HEK293 (cell line): ENCODE results near the gene KRTAP5-2.
A peak's percentile ranks its signal among the peaks of the same experiment; 100 is the strongest.
"Not testable (repeated sequence)": the region's sequence is repeated elsewhere in the genome, so short reads cannot be mapped to it uniquely, and the experiment has no call there.

Source experiments
- CTCF ChIA-PET: fragments of 350-600 bp; formaldehyde crosslinking; extraction: SDS; loops from one replicate; lab custom pipeline; 2021; ENCODE audit warnings: antibody characterized with exemption; lab: Yijun Ruan, JAX
- POLR2A ChIA-PET: fragments of 300-600 bp; formaldehyde crosslinking; extraction: SDS; loops from one replicate; lab custom pipeline; 2020; ENCODE audit warnings: antibody characterized with exemption, inconsistent platforms; lab: Yijun Ruan, JAX
- H3K27ac ChIP-seq: fragments of 200-500 bp; sonication (Bioruptor generic); 2 replicates; pipeline ENCODE4 v1.5.1; 2014; ENCODE audit warnings: low read depth, low read length, control low read depth, inconsistent platforms; ENCODE audit errors: extremely low read depth
- H3K36me3 ChIP-seq, 2 experiments: fragments of 200-500 bp in 1 of 2; sonication (Bioruptor generic) in 1 of 2; 1 replicate in 1 of 2; 2 replicates in 1 of 2; pipeline ENCODE4 v1.5.1; 2014 to 2017; ENCODE audit warnings: inconsistent platforms in 2 of 2, low read length in 2 of 2; ENCODE audit not compliant: control insufficient read depth in 2 of 2, insufficient read depth in 1 of 2
- H3K4me1 ChIP-seq: fragments of 200-500 bp; sonication (Bioruptor generic); 2 replicates; pipeline ENCODE4 v1.5.1; 2014; ENCODE audit warnings: mild to moderate bottlenecking, low read length, inconsistent platforms; ENCODE audit not compliant: control insufficient read depth, insufficient read depth
- H3K4me3 ChIP-seq: 2 replicates; pipeline ENCODE4 v1.5.1; 2011; ENCODE audit warnings: low read depth, mild to moderate bottlenecking, control low read depth, low read length, moderate library complexity
- H3K9me3 ChIP-seq: fragments of 200-500 bp; sonication (Bioruptor generic); 2 replicates; pipeline ENCODE4 v1.5.1; 2014; ENCODE audit warnings: low read depth, low read length, inconsistent platforms; ENCODE audit not compliant: control insufficient read depth, insufficient read depth
- EGR2 ChIP-seq: fragments of 450-650 bp; formaldehyde crosslinking; IDR thresholded peaks from 2 replicates; pipeline ENCODE4 v1.5.1; 2016; ENCODE audit warnings: low read depth, missing biosample characterization, missing genetic modification characterization
- ELK4 ChIP-seq: IDR thresholded peaks from 2 replicates; pipeline ENCODE4 v1.6.1; 2011; ENCODE audit warnings: mild to moderate bottlenecking, low read depth, low read length, borderline replicate concordance
- HOXD13 ChIP-seq: sonication (generic); formaldehyde crosslinking; IDR thresholded peaks from 2 replicates; pipeline ENCODE4 v1.8.0; 2022; ENCODE audit warnings: missing genetic modification reagents, borderline replicate concordance
- PRDM6 ChIP-seq: fragments of 450-650 bp; formaldehyde crosslinking; IDR thresholded peaks from 2 replicates; pipeline ENCODE4 v1.5.1; 2017; ENCODE audit warnings: missing biosample characterization, missing genetic modification characterization
- RBAK ChIP-seq: fragments of 450-650 bp; formaldehyde crosslinking; IDR thresholded peaks from 2 replicates; pipeline ENCODE4 v1.5.1; 2016; ENCODE audit warnings: missing biosample characterization, missing genetic modification characterization
- SETDB1 ChIP-seq: IDR thresholded peaks from one replicate; pipeline ENCODE4 v1.6.1; 2017; ENCODE audit warnings: mild to moderate bottlenecking, low read length, moderate library complexity, mixed read lengths; ENCODE audit not compliant: insufficient read length
- ZBTB26 ChIP-seq: fragments of 450-650 bp; formaldehyde crosslinking; optimal IDR thresholded peaks from 2 replicates; pipeline ENCODE3; 2016; ENCODE audit warnings: missing biosample characterization, mild to moderate bottlenecking, missing genetic modification characterization
- ZFP3 ChIP-seq: fragments of 450-650 bp; formaldehyde crosslinking; IDR thresholded peaks from 2 replicates; pipeline ENCODE4 v1.5.1; 2016; ENCODE audit warnings: low read depth, missing biosample characterization, missing genetic modification characterization
- ZNF132 ChIP-seq: fragments of 450-650 bp; formaldehyde crosslinking; IDR thresholded peaks from 2 replicates; pipeline ENCODE4 v1.5.1; 2017; ENCODE audit warnings: missing biosample characterization, missing genetic modification characterization, borderline replicate concordance
- ZNF146 ChIP-seq: fragments of 450-650 bp; formaldehyde crosslinking; IDR thresholded peaks from 2 replicates; pipeline ENCODE4 v1.5.1; 2016; ENCODE audit warnings: missing biosample characterization, missing genetic modification characterization
- ZNF169 ChIP-seq: fragments of 450-650 bp; formaldehyde crosslinking; IDR thresholded peaks from 2 replicates; pipeline ENCODE4 v1.5.1; 2016; ENCODE audit warnings: missing biosample characterization, missing genetic modification characterization
- ZNF324 ChIP-seq: fragments of 450-650 bp; formaldehyde crosslinking; IDR thresholded peaks from 2 replicates; pipeline ENCODE4 v1.5.1; 2016; ENCODE audit warnings: missing biosample characterization, missing genetic modification characterization
- ZNF416 ChIP-seq: fragments of 450-650 bp; formaldehyde crosslinking; IDR thresholded peaks from 2 replicates; pipeline ENCODE4 v1.5.1; 2016; ENCODE audit warnings: missing biosample characterization, missing genetic modification characterization
- ZNF423 ChIP-seq: fragments of 450-650 bp; formaldehyde crosslinking; IDR thresholded peaks from 2 replicates; pipeline ENCODE4 v1.5.1; 2016; ENCODE audit warnings: missing biosample characterization, missing genetic modification characterization
- ZNF529 ChIP-seq: fragments of 450-650 bp; formaldehyde crosslinking; IDR thresholded peaks from 2 replicates; pipeline ENCODE4 v1.5.1; 2017; ENCODE audit warnings: missing genetic modification characterization, missing biosample characterization; ENCODE audit not compliant: insufficient replicate concordance
- ZNF596 ChIP-seq: fragments of 450-650 bp; IDR thresholded peaks from 2 replicates; pipeline ENCODE4 v1.5.0; 2018; ENCODE audit warnings: missing biosample characterization, mild to moderate bottlenecking, missing genetic modification characterization, moderate library complexity
- ZNF600 ChIP-seq: fragments of 450-650 bp; formaldehyde crosslinking; IDR thresholded peaks from 2 replicates; pipeline ENCODE4 v1.5.1; 2016; ENCODE audit warnings: missing biosample characterization, missing genetic modification characterization
- ZNF645 ChIP-seq: fragments of 450-650 bp; formaldehyde crosslinking; IDR thresholded peaks from 2 replicates; pipeline ENCODE4; 2016; ENCODE audit warnings: missing biosample characterization, missing genetic modification characterization
- ZNF654 ChIP-seq: fragments of 450-650 bp; formaldehyde crosslinking; IDR thresholded peaks from 2 replicates; pipeline ENCODE4 v1.5.1; 2016; ENCODE audit warnings: low read depth, missing biosample characterization, missing genetic modification characterization
- ZSCAN4 ChIP-seq: fragments of 450-650 bp; formaldehyde crosslinking; IDR thresholded peaks from 2 replicates; pipeline ENCODE4 v1.5.1; 2017; ENCODE audit warnings: missing biosample characterization, missing genetic modification characterization

The KRTAP5-2 gene

GRCh38 chr11:1603629-1604028, 5.5 kb upstream of the KRTAP5-2 start:
- Histone ChIP-seq H3K9me3 (no peaks in the 10 kb centered on the region), H3K4me1 (no peaks in the 10 kb centered on the region), H3K27ac (no peak overlapping the region), H3K36me3 (no peaks in the 10 kb centered on the region), H3K4me3 (no peak overlapping the region)
- ChIA-PET CTCF (no interaction called here), POLR2A (no interaction called here)
- TF ChIP-seq ZNF600 (tag by site-specific recombination) (no peak), ZSCAN4 (tag by site-specific recombination) (peak; percentile 96)

GRCh38 chr11:1601663-1602062, 3.6 kb upstream of the KRTAP5-2 start:
- H3K9me3 ChIP-seq, H3K36me3 ChIP-seq, H3K27ac ChIP-seq, H3K4me3 ChIP-seq, POLR2A ChIA-PET, H3K4me1 ChIP-seq: not testable (repeated sequence)
- TF ChIP-seq SETDB1, result peak; percentile 82
- CTCF ChIA-PET, result interaction anchor here (0.6 kb wide), 1 partner anchor 25 kb away, joined by 3 read pairs; no protein-coding TSS in a partner anchor

- H3K27ac ChIP-seq, result no peak overlapping the region
- no peaks in the 10 kb centered on the region for H3K36me3 ChIP-seq
- H3K4me1 ChIP-seq, result no peaks in the 10 kb centered on the region
- no peak for TF ChIP-seq PRDM6 (tag by site-specific recombination)
- no peak for TF ChIP-seq ZNF416 (tag by site-specific recombination)
- TF ChIP-seq ZNF423 (tag by site-specific recombination), result no peak
- no peak for TF ChIP-seq ZFP3 (tag by site-specific recombination)
- TF ChIP-seq ELK4, result no peak
- TF ChIP-seq HOXD13 (CRISPR knock-in tag), result no peak
- TF ChIP-seq EGR2 (tag by site-specific recombination), result no peak
- TF ChIP-seq ZNF596, result no peak
- TF ChIP-seq ZBTB26 (tag by site-specific recombination), result no peak
- no peak for TF ChIP-seq ZNF132 (tag by site-specific recombination)
- H3K9me3 ChIP-seq, result no peaks in the 10 kb centered on the region
- ChIA-PET CTCF (interaction anchor here (1.6 kb wide), 1 partner anchor 26 kb away, joined by 3 read pairs; no protein-coding TSS in a partner anchor), POLR2A (no interaction called here)
- no peak overlapping the region for H3K4me3 ChIP-seq
Measured at GRCh38 chr11:1600626-1601025, 2.5 kb upstream of the KRTAP5-2 start.

GRCh38 chr11:1598816-1599215, 722 bp upstream of the KRTAP5-2 start:
- Histone ChIP-seq H3K9me3 (no peaks in the 10 kb centered on the region), H3K27ac (no peak overlapping the region), H3K4me1 (no peaks in the 10 kb centered on the region), H3K4me3 (no peak overlapping the region), H3K36me3 (no peaks in the 10 kb centered on the region)
- POLR2A ChIA-PET, result no interaction called here
- CTCF ChIA-PET, result interaction anchor here (0.7 to 1.7 kb wide), 4 partner anchors 10 to 52 kb away, joined by 3 to 12 read pairs (median 4); no protein-coding TSS in a partner anchor
- TF ChIP-seq ZNF324 (tag by site-specific recombination) (no peak), ZNF596 (no peak), ZNF529 (tag by site-specific recombination) (no peak), RBAK (tag by site-specific recombination) (no peak), ZNF169 (tag by site-specific recombination) (no peak), ZNF654 (tag by site-specific recombination) (no peak), ZNF146 (tag by site-specific recombination) (no peak), ZNF645 (no peak)

GRCh38 chr11:1598406-1598805, 312 bp upstream of the KRTAP5-2 start:
- CTCF ChIA-PET, result interaction anchor here (0.6 to 1.7 kb wide), 6 partner anchors 9 to 112 kb away, joined by 3 to 12 read pairs (median 6); no protein-coding TSS in a partner anchor
- H3K4me1 ChIP-seq, H3K27ac ChIP-seq, H3K4me3 ChIP-seq, H3K9me3 ChIP-seq, H3K36me3 ChIP-seq, POLR2A ChIA-PET: not testable (repeated sequence)
